GM11168 (cell line): ENCODE data around the gene PCDHB6.
"Not testable (repeated sequence)": the region's sequence is repeated elsewhere in the genome, so short reads cannot be mapped to it uniquely, and the experiment has no call there.

Source experiments
- in situ Hi-C: fragments of 300-500 bp; cut with MboI; formaldehyde crosslinking; loops from one replicate; pipeline ENCODE4 v1.12.0; 2022; ENCODE audit warnings: low sequenced_read_pairs; ENCODE audit not compliant: unreplicated experiment

The PCDHB6 gene

GRCh38 chr5:141149812-141150211 is at the start of gene PCDHB6:
Gene PCDHB6 (plus strand): TSS chr5:141150057. CDS start chr5:141150258, 201 bp downstream.
- in situ Hi-C loops = no loop called here

- in situ Hi-C loops = no loop called here
Measured at GRCh38 chr5:141100243-141100805, 49.5 kb upstream of the PCDHB6 start, which contains the start of gene PCDHB3. Gene PCDHB3 (plus strand): TSS chr5:141100473. CDS start chr5:141100650, 177 bp downstream.

GRCh38 chr5:141101059-141101458 is 48.8 kb upstream of the PCDHB6 start:
- in situ Hi-C loops = no loop called here

GRCh38 chr5:141102070-141102469 is 47.8 kb upstream of the PCDHB6 start:
- in situ Hi-C loops = not testable (repeated sequence)

- in situ Hi-C loops = not testable (repeated sequence)
Measured at GRCh38 chr5:141102471-141102870, 47.4 kb upstream of the PCDHB6 start.

GRCh38 chr5:141105350-141105749 is 44.5 kb upstream of the PCDHB6 start:
- in situ Hi-C loops = no loop called here

GRCh38 chr5:141119250-141119649 is 30.6 kb upstream of the PCDHB6 start:
- in situ Hi-C loops = no loop called here

GRCh38 chr5:141121563-141121962 is 28.3 kb upstream of the PCDHB6 start, which contains the start of gene PCDHB4:
Gene PCDHB4 (plus strand): TSS chr5:141121818. CDS start chr5:141121999, 181 bp downstream.
- in situ Hi-C loops = no loop called here

GRCh38 chr5:141121985-141122384 is 27.9 kb upstream of the PCDHB6 start:
- in situ Hi-C loops = no loop called here

GRCh38 chr5:141123396-141124135 is 26.3 kb upstream of the PCDHB6 start:
- in situ Hi-C loops = not testable (repeated sequence)

GRCh38 chr5:141127305-141127704 is 22.6 kb upstream of the PCDHB6 start:
- in situ Hi-C loops = no loop called here

- in situ Hi-C loops = no loop called here
Measured at GRCh38 chr5:141135030-141135717, 14.7 kb upstream of the PCDHB6 start, which contains the start of gene PCDHB5. Gene PCDHB5 (plus strand): TSS chr5:141135206. CDS start chr5:141135435, 229 bp downstream.

GRCh38 chr5:141135718-141136266 is 14.1 kb upstream of the PCDHB6 start:
- in situ Hi-C loops = no loop called here

GRCh38 chr5:141137346-141137745 is 12.5 kb upstream of the PCDHB6 start:
- in situ Hi-C loops = not testable (repeated sequence)

- in situ Hi-C loops = no loop called here
Measured at GRCh38 chr5:141150224-141150992, 551 bp downstream of the PCDHB6 start.

GRCh38 chr5:141150993-141151325 is 1.1 kb downstream of the PCDHB6 start:
- in situ Hi-C loops = no loop called here

- in situ Hi-C loops = not testable (repeated sequence)
Measured at GRCh38 chr5:141151632-141152031, 1.8 kb downstream of the PCDHB6 start.

- in situ Hi-C loops = not testable (repeated sequence)
Measured at GRCh38 chr5:141152096-141152495, 2.2 kb downstream of the PCDHB6 start.

- in situ Hi-C loops = no loop called here
Measured at GRCh38 chr5:141155540-141156374, 5.9 kb downstream of the PCDHB6 start.
